NOMO-1 (cell line): Measurements from ENCODE around the gene PLET1.

Source experiments
- DNase-seq, 2 experiments: peaks; one replicate each; lab custom pipeline; 2025; ENCODE audit not compliant: unreplicated experiment in 2 of 2; lab: John Stamatoyannopoulos, UW

PLET1 gene

DNA sequence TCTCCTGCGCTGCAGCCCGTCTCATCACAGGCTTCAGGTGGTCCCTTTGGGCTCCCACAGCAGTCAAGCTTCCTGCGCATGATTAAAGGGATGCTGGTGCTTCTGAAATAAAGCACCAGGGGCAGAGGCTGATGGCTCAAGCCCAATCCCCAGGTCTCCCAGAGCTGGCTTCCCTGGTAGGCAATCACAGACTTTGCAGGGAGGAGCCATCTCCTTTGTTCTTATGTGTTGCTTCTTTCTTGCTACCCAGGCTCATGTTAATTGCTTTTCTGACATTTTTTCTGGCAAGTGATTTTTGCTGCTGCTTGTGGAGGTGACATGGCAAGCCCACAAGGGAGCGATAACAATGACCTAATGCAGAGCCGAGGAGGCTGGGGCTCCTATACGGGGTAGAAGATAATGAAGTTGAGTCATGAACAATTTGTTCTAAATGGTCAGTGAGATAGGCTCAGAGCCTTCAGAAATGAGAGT is 25.2 kb upstream of the PLET1 start:
- no peak for DNase-seq

DNA sequence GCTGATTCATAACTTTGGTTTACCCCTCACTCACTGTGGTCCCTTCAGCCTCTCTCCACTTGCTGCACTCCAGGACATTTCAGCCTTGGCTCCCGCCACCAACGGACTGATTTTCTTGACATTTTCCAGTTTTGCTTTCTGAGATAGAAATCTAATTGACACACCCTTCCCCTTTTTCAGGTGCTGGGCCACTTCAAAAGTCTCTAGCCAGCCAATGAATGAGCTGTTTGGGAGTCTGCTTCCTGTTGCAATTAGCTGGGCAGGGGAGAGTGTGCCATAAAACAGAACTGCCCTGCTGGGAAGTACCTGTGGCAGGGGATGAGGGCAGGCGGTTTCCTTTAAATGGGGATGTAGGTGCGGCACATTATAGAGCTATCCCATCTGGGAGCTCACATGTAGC is 21.1 kb upstream of the PLET1 start:
- DNase-seq = peak; percentile 30 to 38

DNA sequence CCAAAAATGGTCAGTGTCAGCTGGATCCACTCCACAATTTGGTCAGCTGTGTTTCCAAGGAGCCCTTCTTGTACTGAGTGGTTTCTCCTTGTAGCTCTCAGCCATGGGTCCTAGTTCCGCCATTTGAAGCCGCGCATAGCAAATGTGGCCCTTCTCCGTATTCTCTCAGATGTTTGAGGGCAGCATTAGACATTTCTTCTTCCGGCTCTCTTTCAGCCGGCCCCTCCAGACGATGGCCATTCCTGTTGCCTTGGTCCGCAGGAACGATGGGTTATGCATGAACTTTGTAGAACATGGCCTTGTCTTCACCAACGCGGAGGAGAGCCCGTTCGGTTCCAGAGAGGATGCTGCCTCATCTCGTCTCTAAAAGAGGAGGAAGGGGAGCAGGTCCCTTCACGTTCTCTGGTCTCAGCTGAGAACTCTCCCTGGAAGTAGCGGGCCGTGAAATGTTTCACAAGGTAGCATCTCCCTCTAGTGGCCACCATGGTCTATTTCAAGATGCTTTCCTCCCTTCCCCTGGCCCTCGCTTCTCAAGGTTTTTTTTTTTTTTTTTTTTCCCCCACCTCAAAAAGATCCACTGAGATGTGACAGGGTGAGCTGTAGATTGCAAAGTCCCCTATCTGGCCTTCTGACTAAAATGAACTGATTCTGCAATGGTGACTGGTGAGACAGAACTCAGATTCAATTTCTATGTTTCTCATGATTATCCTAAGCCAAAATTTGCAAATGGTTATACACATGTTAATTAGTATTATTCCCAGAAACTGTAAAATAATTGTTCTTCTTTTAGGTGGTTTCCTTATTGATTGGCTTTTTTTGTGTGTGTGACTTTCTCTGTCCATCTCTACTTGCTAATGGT is 19.8 kb upstream of the PLET1 start:
- DNase-seq = peak; percentile 38 to 75

DNA sequence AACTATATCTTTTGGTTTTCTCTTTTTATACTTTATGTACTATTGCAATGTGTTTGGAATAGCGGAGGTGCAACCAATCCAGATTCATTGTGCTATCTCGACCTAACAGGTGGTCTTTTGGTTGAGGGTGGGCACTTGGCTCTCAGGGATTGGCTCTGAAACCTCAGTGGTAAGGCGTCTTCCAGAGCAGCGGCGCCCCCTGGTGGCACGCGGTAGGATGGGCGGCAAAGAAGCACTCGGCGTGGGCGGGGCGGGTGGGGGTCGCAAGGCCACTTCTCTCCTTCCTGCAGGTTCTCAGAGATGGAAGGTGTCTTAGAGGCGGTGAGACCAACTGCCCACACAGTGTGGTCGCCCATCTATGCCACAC is 19.2 kb upstream of the PLET1 start:
- DNase-seq = peak; percentile 33 to 35

DNA sequence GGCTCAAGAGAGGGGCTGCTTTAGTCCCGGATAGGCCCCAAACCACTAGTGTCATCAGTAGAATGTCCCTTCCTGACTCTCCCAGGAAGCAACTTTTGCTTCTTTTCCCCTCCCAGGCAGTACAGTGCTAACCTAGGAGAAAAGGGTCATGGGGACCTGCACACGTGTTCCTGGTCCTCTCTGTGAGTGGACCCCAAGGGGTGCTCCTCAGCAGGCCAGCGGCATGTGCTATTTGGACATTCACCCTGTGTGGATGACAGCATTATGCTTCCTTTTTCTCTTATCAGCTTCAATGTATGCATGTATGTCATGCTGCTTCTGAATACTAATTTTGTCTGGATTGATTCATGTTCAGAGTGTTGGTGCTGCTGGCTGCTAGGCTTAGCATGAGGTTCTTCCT is 18.1 kb upstream of the PLET1 start:
- no peak for DNase-seq

DNA sequence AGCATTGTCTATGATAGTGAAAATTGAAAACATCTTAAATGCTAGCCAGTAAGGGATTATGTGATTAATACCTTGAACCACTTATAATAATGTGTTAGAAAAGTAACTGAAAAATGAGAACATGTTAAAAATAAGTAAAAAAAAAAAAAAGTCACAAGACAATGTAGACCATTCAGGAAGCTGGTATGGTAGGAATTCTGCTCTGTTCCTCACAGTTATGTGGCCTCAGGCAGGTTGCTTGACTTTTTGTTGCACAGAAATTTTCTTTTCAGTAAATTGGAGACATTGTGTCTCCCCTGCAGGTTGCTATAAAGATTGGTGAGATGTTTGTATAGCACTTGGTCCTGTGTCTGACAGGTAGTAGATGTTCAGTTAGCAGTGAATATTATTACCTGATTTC is 17.3 kb upstream of the PLET1 start:
- no peak for DNase-seq

DNA sequence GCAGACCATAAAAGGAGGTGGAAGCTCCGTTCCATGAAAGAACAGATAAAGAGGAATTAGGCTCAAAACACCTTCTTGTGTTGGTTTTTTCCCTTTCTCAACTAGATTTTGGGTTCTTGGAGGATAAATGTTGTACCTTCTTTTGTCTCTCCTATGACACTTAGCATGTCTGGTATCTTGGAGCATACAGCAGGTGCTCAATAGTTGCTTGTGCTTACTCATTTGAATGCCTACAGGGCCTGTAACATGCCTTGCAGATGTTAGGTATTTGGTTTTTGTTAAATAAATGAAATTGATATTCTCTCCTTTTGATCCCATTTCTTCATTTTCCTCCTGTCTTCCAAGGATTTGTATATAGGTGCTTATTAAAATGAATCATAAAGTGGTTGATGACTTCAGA is 16.4 kb upstream of the PLET1 start:
- no peak for DNase-seq

DNA sequence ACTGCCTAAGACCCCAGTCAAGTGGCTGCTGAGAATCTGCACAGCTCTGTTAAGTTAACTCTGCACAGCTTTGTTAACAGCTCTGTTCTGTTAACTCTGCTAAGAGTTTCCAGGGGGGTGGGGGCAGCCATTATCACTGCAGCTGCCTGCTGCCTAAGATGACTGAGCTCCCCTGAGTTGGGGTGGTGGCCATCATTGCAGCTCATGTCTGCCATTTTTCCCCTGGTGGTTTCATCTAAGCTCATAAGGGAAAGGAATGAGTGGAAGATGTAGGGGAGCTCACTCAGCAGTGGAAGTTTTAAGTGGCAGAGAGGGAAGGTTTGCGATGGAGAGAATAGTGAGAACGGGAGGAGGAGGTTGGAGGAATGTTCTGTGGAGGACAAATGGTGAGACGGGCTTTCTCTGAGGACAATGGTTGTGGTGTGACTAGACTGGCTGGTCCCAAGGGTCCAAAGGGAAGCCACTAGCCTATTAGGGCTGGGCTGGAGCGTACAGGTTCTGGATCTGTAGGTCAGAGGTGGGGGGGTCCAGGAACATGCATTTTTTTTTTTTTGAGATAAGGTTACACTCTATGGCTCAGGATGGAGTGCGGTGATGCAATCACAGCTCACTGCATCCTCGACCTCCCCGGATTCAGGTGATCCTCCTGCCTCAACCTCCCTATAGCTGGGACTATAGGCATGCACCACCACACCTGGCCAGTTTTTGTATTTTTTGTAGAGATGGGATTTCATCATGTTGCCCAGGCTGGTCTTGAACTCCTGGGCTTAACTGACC is 13.5 kb upstream of the PLET1 start:
- DNase-seq = no peak

DNA sequence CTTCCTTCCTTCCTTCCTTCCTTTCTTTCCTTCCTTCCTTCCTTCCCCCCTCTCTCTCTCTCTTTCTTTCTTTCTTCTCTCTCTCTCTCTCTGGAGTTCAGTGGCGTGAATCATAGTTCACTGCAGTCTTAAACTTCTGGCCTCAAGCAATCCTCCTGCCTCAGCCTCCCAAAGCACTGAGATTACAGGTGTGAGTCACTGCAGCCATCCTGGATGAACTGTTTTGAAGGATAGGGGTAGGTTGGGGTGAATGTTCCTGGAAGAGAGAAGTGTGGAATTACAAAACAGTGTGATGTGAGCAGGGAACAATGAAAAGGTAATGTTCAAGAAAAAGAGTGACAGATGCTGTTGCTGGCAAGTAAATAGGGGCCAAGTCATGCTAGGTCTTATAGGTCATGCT is 12.4 kb upstream of the PLET1 start:
- no peak for DNase-seq

DNA sequence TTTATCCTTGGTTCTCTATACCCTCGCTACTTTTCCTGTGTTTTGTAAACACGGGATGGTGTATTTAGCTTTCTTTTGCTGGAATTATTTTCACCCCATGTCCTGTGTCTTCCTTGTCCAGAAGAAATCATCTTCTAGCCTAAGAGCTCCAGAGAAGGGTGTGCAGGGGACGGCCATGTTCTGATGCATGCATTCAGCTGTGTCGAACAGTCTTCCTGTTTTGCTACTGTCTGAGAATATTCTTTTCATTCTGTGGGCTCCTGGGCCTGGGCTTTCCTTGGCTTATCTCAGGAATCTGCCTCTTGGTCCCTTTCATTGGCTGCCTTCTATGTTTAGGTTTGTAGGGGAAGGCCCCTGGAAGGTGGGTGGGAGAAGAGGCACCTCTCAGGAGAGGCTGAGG is 10.6 kb upstream of the PLET1 start:
- no peak for DNase-seq

DNA sequence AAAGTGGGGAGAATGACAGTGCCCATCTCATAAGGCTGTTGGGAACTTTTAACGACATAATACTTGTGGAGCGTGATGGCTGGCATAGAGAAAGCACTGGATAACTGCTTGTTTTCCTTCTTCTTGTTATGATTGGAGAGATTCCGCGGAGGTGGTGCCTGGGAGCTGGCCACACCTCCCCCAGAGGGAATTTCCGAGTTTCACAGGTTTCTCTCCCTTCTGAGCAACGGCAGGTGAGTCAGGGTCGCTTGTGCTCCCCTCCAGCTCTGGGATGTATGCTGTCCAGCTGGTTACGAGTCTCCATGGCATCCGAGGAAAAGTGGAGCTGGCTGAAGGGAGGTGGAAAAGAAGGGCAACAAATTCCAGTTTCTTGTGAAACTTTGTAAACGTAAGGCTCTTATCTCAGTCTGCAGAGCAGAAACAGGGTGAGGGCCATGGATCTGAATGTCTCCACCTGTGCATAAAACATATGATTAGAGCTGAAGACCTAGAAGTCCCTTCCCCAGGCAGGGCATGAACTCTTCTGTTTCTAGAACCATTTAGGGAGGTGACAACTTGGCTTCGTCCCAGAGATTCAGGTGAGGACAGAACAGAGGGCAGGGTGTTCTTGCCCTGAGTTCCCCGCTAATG is 10.0 kb upstream of the PLET1 start:
- no peak for DNase-seq

DNA sequence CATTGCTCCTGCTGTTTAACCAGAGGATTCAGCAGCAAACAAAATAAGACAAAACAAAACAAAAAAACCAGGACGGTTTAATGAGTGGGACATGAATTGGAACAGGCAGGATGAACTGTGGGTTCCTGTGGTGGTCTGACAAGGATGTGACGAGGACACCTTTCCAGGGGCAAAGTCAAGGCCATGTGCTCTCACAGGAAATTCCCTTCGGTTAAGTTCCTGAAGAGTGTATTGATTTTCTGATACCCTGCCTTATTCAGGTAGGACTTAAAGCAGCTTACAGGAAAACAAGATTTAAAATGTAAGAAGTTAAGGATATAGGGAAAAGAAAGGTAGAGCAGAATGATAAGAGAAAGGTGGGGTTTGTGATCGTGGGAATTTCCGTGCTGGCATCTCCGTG is 8.5 kb upstream of the PLET1 start:
- no peak for DNase-seq

DNA sequence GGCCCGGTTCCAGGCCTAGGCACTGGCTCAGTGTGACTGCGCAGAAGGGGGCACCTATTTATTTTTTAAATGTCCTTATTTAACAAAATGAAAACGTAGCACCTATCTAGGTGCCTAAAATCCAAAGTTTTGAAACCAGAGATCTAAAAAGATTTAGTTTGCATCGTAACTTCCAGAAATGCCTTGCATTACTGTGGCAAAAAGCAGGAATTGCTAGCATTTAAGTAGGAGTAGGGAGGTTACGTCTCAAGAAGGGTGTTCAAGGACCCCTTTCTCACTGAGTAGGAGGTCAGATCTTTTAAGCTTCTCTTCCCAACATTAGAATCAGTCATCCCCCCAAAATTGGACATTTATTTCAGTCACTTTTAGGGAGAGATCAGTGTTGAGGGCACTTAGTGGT is 7.7 kb upstream of the PLET1 start:
- DNase-seq = no peak

DNA sequence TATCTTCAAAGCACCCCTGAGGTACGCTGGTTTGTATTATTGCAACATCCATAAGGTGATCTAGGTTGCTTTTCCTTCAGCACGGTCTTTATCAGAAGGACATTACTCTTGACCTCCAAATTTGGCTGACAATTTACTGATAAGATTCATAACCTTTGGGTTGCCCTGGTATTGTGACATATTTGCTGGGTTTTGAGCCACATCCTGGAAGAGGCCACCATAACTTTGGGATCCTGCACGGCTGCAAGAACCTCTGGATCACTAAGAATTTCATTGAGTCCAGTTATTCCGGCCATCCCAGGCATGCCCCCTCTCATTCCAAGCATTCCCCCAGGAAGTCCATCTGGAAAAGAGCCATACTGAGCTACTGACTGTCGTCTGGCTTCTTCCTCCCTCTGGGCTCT is 6.5 kb upstream of the PLET1 start:
- DNase-seq = no peak

DNA sequence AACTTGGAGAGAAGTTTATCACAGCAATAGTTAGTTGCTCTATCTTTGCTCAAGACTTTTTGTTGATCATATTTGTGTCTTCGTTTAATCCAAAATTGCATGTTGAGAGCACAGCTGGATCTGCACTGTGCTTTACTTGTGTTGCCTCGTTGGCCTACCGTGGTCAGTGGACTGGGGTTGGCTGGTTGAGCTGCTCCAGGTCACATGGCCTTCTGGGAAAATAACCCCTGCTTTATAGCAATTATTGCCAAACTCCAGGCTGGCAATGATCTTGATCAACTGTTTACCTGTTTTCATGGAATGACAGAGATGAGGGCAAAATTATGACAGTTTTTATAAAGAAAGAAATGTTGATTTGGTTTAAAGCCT is 5.7 kb upstream of the PLET1 start:
- no peak for DNase-seq

DNA sequence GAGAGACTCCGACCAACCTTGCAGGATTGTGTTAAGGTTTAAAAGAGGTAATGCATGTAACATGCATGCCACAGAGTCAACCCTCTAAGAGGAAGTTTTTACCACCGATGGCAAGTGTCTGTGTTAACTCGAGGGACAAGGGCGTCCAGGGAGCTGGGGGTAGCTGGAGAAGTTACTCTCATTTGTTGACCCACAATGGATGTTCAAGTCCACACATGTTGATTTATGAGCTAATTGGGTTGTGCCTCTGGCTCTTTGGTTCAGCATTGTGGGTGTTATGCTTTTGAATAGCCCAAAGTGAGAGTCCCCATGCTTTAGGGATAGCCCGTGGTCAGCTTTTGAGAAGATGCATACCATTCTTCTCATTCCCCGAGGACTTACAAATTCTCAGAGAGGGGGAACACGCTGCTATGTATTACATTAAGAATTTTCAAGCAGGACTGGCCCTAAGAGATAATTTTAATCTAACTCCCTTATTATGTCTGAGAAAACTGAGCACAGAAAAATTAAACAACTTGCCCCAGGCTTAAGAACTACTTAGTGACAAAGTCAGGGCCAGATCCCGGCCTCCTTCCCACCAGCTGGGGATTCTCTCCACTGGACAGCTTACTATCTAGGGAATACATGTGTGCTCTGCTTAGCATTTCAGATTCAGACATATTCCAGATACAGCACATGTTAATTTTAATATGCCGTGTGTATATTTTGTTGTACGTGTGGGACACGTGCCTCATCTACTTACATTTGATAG is 5.2 kb upstream of the PLET1 start:
- no peak for DNase-seq

DNA sequence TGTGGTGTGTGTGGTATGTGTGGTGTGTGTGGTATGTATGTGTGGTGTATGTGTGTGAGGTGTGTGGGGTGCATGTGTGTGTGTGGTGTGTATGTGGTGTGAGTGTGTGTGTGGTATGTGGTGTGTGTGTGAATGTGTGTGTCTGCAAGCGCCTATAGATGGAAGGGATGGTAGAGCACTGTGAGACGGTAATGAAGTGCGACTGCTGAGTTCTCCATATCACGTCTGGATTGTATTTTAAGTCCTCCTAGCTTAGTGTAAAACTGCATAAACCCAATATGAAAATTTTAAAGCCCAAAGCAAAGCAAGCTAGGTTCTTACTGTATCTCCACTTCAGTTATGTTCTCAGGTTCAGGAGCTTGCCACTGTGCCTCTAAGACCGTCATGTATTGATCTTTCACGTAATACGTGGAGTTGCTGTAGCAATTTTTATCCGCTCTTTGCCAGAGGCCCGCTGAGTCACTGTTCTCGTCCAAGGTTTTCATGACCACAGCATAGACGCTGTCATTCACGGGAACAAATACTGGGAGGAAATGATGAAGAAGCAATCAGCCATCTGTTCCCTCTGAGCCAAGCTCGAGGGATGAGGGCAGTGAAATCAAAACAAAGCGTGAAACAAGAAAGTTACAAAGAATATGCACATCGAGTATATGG is 5.5 kb downstream of the PLET1 start:
- no peak for DNase-seq

DNA sequence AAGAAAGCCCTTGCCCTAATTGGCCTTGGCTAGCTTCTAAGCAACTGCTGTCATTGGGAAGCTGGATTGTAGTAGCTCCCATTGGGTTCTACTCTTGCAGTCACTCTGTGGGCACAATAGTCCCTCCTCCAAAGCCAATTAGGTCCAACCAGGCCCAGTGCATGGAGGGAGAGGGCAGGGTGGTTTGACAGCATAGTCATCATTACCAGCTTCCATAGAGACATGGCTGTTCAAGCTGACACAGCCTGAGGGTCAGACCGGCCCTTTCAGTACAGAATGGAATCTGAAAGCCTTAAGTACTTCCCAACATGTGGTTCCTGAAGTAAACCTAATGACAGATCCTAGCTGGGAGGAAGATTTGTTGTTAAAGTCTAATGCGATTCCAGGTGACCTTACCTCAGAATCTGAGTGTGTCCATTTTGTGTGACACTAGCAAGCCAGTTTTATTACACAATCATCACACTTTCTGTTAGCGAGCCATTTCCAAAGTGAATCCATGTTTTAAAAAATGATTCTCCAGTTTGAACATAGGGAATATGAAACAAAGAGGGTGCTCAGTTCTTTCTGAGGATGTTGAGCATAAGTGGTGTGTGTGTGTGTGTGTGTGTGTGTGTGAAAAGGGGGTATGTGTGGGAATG is 6.9 kb downstream of the PLET1 start:
- DNase-seq = no peak

DNA sequence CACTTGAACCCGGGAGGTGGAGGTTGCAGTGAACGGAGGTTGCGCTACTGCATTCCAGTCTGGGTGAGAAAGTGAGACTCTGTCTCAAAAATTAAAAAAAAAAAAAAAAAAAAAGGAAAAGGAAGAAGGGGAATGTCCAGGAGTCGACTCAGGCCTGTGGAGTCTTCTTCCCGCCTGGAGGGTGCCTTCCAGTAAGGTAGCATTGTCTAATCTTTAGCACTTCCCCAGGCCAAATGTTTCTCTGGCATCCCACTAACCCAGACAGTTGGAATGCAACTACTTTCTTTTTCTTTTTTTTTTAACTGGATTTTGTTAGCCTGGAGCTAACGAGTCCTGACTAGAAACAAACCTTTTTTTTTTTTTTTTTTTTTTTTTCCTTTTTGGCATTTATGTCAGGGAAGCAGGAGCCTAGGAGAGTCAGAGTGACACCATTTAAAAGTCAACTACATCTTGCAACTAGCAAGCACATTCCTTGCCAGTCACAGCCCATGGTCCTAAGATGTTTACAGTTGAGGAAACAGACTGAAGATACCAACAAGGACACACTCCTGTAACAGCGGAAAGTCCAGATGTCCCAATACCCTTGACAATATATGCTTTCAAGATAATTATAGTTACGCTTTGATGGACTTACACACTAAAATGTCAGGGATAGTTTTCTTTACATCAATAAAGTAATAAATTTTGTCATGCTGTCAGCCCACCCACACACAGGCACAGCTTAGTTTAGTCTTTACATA is 10.6 kb downstream of the PLET1 start:
- no peak for DNase-seq
